HUDEP-2 (cell line): ENCODE measurements around the gene ITPR1.
"Not testable (repeated sequence)": the region's sequence is repeated elsewhere in the genome, so short reads cannot be mapped to it uniquely, and the experiment has no call there.

Experiments used
- DNase-seq, 76 experiments: peaks; one replicate each; lab custom pipeline; 2025; ENCODE audit not compliant: unreplicated experiment in 76 of 76; lab: John Stamatoyannopoulos, UW

The ITPR1 gene

DNA sequence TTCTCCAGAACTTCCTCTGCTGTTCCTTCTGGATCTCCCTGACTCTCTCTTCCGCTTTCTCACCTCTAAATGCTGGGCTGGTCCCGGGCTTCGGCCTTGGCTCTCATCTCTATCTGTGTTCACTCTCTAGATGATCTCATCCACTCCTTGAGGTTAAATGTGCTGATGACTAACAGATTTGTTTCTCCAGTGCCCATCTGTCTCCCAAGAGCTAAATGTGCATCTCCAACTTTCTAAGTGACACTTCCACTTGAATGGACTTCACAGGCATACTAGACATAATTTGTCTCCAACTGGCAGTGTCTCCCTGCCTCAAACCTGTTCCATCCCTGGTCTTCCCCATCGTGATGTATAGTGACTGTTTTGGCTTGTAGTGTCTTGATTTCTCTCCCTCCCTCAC lies 95.3 kb downstream of the ITPR1 start:
- no peak for DNase-seq

- no peak for DNase-seq
Measured at GRCh38 chr3:4589475-4590097, 96.4 kb downstream of the ITPR1 start.

DNA sequence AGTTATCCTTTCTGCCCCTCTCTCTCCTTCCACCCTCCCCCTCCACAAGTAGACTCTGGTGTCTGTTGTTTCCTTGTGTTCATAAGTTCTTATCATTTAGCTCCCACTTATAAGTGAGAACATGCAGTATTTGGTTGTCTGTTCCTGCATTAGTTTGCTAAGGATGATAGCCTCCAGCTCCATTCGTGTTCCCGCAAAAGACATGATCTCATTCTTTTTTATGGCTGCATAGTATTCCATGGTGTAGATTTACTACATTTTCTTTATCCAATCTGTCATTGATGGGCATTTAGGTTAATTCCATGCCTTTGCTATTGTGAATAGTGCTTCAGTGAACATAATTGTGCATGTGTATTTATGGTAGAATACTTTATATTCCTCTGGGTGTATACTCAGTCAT lies 97.7 kb downstream of the ITPR1 start:
- DNase-seq: not testable (repeated sequence)

DNA sequence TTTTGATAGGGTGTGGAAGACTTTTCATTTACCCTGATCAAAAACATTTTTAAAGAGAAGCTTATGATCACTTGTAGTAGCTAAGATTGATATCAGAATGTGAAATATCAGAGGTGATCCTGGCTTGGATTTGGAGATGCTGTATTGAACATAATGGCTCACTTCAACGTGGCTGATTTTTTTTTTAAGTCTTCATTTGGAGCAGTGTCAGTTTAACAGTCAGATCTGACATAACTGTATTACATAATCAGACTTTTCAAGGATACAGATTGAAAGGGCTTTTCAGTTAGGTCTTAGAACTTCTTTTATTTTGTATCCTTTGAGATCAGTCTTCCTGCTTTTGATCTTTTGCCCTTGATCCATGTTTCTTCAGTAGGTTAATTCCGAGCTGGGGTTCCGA lies 98.5 kb downstream of the ITPR1 start:
- DNase-seq: no peak

GRCh38 chr3:4593014-4593413 lies 99.9 kb downstream of the ITPR1 start:
- no peak for DNase-seq

DNA sequence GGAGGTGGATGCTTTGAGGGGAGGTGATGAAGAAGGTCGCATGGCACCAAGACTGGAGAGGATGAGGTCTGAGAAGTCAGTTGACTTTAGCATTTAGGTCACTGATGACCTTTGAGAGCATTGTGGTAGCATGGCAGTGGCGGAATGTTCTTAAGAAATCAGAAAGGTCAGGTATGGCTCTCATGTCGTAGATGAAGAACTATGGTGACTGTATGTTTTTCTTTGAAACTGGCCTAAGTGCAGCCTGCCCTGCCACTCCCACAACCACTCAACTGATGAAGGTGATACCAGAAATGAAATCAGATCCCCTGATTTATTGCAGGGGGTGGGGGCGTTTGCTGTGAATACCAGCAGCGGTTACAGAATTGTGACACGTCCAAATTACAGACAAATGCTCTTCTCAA lies 102.6 kb downstream of the ITPR1 start:
- DNase-seq: no peak

DNA sequence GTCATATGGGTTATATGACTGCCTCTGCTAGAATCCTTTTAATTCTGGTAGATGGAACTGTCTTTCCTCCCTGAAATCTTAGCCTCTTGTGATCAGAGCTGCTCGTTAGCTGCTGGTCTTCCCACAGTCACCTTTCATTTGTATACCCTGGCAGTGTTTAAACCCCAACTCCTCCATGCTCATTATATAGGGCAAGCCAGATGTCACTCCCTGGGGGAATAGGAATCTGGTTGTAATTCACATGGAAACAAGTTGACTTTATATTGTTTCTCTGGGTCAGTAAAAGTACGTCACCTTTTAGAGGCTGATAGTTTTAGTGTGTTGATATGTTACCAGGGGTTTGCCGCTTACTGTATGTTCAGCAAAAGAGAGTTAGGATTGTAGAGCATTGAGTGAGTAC lies 103.5 kb downstream of the ITPR1 start:
- DNase-seq: no peak

GRCh38 chr3:4597208-4597985 lies 104.2 kb downstream of the ITPR1 start:
- no peak for DNase-seq

GRCh38 chr3:4598232-4598631 lies 105.1 kb downstream of the ITPR1 start:
- DNase-seq: not testable (repeated sequence)

DNA sequence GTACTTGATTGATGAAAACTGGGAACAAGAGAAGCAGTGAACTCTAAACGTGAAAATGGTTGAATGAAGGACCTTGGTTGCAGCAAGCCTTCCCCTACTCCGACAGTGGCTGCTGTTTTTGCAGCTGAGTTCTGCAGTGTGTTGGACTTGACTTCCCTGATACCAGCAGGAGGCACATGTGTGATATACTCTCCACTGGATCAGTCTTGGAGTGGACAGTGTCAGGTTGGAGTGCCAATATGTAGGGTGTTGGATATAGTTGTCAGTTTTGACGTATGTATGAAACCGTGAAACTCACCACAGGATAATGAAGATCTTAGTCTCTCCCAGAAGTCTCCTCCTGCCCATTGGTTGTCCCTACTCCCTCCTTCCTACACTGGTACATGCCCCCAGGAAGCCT lies 106.5 kb downstream of the ITPR1 start:
- DNase-seq: no peak

DNA sequence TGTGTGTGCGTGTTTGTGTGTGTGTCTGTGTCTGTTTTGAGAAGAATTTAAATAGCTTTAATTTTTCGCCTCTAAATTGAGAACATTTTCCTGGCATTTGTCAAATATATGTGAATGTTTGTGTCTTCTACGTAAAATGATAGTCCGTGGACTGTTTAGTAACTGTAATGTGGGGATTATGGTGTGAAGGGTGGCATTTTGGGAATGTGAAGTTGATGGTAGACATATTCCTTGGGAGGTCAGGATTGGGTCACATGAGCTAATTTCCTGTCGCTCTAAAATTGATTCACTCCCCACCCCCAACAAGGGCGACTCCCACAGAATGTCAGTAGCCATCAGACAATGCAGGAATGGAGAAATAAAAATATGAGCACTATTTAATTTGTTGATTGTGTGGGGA lies 107.3 kb downstream of the ITPR1 start:
- DNase-seq: no peak

DNA sequence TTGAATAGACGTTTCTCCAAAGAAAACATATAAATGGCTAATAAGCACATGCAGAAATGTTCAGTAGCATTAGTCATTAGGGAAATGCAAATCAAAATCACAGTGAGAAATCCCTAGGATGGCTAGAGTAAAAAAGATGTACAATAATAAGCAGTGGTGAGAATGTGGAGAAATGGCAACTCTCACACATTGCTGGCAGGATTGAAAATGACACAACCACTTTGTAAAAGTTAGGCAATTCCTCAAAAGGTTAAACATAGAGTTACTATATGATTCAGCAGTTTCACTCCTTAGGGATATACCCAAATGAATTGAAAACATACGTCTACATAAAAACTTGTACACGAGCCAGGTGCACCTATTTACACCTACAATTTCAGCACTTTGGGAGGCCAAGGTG lies 108.7 kb downstream of the ITPR1 start:
- no peak for DNase-seq

DNA sequence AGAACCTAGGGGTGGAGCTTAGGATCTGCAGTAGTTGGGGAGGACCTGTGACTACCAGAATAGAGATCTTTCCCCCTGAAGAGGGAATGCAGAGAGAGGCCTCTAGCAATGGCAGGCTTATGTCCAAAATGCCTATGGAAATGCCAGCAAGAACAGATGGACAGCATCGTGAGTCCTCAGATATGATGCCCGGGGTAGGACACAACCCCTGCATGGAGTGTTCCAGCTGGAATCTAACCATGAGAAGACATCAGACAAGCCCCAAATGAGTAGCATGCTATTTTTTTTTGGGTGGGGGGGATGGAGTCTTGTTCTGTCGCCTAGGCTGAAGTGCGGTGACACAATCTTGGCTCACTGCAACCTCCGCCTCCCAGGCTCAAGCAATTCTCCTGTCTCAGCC lies 111.5 kb downstream of the ITPR1 start:
- DNase-seq: no peak

GRCh38 chr3:4606911-4607310 lies 113.8 kb downstream of the ITPR1 start:
- DNase-seq: no peak

- no peak for DNase-seq
Measured at GRCh38 chr3:4613366-4613765, 120.2 kb downstream of the ITPR1 start.

DNA sequence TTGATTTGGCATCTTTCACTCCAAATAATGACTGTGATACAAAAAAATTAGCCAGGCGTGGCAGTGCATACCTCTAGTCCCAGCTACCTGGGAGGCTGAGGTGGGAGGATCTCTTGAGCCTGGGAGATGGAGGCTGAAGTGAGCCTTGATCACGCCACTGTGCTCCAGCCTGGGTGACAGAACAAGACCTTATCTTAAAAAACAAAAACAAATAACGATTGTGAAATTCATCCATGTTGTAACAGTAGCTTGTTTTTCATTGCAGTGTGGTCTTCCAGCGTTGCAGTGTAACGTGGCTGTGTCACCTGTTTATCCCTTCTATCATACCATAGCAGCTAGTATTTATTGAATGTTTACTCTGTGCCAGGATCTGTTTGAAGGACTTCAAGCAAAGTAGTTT lies 120.9 kb downstream of the ITPR1 start:
- DNase-seq: no peak

DNA sequence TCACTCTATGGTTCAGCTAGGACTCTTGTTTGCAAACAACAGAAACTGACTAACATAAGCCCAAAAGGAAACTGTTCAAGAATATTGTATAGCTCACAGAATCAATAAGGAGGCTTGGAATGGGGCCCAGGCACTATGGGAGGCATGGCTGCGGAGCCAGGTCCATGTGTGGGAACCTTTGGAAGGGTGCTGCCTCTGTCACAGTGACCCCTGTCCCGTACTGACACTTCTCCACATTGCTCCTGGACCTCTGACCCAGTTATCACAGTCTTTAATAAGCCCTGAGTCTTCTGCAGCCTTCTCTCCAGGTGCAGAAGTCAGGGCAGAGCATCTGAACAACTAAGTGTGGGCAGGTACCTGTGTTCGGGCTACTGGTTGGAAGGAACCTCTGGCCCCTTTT lies 121.8 kb downstream of the ITPR1 start:
- DNase-seq: no peak

GRCh38 chr3:4615750-4616149 lies 122.6 kb downstream of the ITPR1 start:
- no peak for DNase-seq

DNA sequence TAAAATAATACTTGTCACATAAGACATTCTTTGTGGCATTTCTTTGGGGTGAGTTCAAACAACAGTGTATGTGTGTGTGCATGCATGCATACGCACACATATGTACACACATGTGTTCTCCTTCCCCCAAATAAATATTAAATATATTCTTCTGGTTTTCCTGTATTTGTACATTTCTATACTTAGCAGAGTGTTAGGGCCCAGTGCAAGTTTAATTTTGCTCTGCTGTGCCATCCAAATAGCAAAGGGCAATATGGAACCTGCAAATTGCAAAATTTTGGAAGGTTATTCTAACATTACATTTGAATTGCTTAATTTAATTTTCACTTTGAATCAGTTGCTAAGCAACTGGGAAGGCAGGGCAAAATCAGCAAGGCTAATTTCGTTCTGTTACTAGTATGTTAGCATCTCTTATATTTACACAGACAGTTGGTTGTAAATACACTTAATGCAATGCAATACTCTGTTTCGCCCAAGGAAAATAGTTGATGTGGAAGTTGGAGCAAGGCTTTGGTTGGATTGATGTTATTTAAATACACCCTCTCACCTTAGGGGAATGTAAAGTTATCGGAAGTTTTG lies 130.4 kb downstream of the ITPR1 start:
- DNase-seq: no peak

- DNase-seq: no peak
Measured at GRCh38 chr3:4627651-4628375, 134.7 kb downstream of the ITPR1 start.
